Gastrocnemius medialis (tissue), 4 donors: ENCODE data around the gene LEKR1.

ENCODE experiments used
- POLR2A ChIP-seq, 2 donors: fragments of 450-650 bp; IDR thresholded peaks; one replicate each; pipeline ENCODE4 v1.6.1; 2017; ENCODE audit warnings: antibody characterized with exemption in 2 of 2, mild to moderate bottlenecking in 2 of 2, moderate library complexity in 2 of 2
- TF ChIP-seq, protein P1 (sequence below), 5 experiments: fragments of 450-650 bp in 3 of 5; fragments of 200-600 bp in 2 of 5; sonication (generic) in 2 of 5; IDR thresholded peaks in 4 of 5; conservative IDR thresholded peaks in 1 of 5; 1 replicate in 4 of 5; 2 replicates in 1 of 5; pipeline ENCODE4 v1.5.1; 2016 to 2019; ENCODE audit warnings: antibody characterized with exemption in 5 of 5, mild to moderate bottlenecking in 3 of 5, moderate library complexity in 3 of 5

DNA sequence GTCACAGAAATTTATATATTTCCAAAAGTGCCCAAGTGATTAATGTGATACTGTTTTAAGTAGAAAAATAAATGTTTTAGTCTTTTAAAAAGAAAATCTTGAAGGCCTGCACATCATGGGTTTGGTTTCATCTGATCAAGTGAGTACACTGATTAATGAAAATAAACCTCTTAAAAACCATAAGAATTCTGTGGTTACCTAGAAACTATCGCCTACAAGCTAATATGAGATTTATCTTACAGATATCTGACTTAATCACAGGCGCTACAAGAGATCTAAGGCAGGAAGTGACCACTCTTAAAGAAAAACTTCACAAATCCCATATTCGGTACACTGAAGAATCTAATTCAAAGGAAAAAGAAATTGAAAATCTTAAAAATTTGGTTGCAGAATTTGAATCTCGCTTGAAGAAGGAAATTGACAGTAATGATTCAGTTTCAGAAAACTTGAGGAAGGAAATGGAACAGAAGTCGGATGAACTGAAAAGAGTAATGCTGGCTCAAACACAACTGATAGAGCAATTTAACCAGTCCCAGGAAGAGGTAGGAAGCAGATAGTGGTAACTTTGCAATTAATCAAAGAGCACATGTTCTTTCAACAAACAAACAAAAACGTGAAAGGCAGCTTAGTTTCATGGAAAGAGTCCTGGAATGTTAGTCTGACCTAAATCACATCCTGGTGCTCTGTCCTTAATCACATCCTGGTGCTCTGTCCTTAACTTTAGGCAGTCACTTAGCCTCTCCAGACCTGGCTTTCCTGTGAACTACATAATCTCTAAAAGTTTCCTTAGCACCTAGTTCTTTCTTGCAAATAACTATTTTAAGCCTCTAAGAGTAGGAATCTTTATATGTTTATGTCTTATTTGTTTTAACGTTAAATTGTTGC lies 201.9 kb downstream of the LEKR1 start:
- TF ChIP-seq, protein P1, sequence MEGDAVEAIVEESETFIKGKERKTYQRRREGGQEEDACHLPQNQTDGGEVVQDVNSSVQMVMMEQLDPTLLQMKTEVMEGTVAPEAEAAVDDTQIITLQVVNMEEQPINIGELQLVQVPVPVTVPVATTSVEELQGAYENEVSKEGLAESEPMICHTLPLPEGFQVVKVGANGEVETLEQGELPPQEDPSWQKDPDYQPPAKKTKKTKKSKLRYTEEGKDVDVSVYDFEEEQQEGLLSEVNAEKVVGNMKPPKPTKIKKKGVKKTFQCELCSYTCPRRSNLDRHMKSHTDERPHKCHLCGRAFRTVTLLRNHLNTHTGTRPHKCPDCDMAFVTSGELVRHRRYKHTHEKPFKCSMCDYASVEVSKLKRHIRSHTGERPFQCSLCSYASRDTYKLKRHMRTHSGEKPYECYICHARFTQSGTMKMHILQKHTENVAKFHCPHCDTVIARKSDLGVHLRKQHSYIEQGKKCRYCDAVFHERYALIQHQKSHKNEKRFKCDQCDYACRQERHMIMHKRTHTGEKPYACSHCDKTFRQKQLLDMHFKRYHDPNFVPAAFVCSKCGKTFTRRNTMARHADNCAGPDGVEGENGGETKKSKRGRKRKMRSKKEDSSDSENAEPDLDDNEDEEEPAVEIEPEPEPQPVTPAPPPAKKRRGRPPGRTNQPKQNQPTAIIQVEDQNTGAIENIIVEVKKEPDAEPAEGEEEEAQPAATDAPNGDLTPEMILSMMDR (IDR thresholded peaks at IDR 0.05 in 4 of 5, conservative IDR thresholded peaks at IDR 0.05 in 1 of 5) = no peak
- no peak for TF ChIP-seq POLR2A (IDR thresholded peaks at IDR 0.05)
